Measurements from ENCODE around the gene SNX9.
"Not testable (repeated sequence)": the region's sequence is repeated elsewhere in the genome, so short reads cannot be mapped to it uniquely, and the experiment has no call there.

The SNX9 gene

DNA sequence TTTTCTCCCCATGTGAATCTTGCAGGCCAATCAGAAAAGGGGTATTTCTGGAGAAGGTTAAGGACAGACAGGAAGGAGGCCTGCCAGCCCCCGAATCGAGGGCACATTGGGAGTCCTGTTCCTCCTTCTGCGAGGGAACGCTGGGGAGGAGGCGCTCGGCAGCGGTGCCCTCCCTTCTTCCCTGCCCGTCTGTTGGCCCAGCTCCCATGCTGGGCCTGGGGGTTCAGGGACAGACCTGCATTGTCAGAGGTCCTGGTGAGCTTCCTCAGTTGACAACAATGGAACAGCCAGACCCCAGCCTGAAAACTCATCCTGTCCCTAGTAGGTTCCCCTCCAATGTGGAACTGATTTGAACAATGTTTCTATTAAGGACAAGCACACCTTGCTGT, 143.5 kb downstream of the SNX9 start:
- H3K9me3 ChIP-seq (ENCODE audit: insufficient read depth, low read length): no peaks in the 10 kb centered on the region
- H3K4me3 ChIP-seq (ENCODE audit: low read length): no peak overlapping the region
- no peaks in the 10 kb centered on the region for H4K20me1 ChIP-seq (ENCODE audit: insufficient read depth, low read length)
- no peaks in the 10 kb centered on the region for H3K79me2 ChIP-seq (ENCODE audit: low read length)
- H2AFZ ChIP-seq (ENCODE audit: low read depth, low read length): no peak overlapping the region
- H3K9ac ChIP-seq (ENCODE audit: low read length): no peak overlapping the region
- TF ChIP-seq CTCF (IDR thresholded peaks at IDR 0.05; ENCODE audit: low read depth, low read length) (no peak), EZH2phosphoT487 (IDR thresholded peaks at IDR 0.05; ENCODE audit: low read depth) (no peak)
- H3K4me1 ChIP-seq (ENCODE audit: low read length): no peaks in the 10 kb centered on the region
- no peak overlapping the region for H3K4me2 ChIP-seq (ENCODE audit: low read length)
- H3K27me3 ChIP-seq (ENCODE audit: low read depth, low read length): peaks cover 6% of the 10 kb centered on the region
- H3K27ac ChIP-seq (ENCODE audit: low read length): no peak overlapping the region
- H3K36me3 ChIP-seq (replicated peaks; ENCODE audit: low read depth, low read length): no peaks in the 10 kb centered on the region

GRCh38 chr6:157967020-157967419, 144.0 kb downstream of the SNX9 start:
- no peaks in the 10 kb centered on the region for H3K4me1 ChIP-seq (ENCODE audit: low read length)
- no peaks in the 10 kb centered on the region for H3K36me3 ChIP-seq (replicated peaks; ENCODE audit: low read depth, low read length)
- TF ChIP-seq CTCF (IDR thresholded peaks at IDR 0.05; ENCODE audit: low read depth, low read length) (no peak), EZH2phosphoT487 (IDR thresholded peaks at IDR 0.05; ENCODE audit: low read depth) (no peak)
- no peak overlapping the region for H3K4me2 ChIP-seq (ENCODE audit: low read length)
- no peak overlapping the region for H3K9ac ChIP-seq (ENCODE audit: low read length)
- no peak overlapping the region for H2AFZ ChIP-seq (ENCODE audit: low read depth, low read length)
- no peaks in the 10 kb centered on the region for H3K79me2 ChIP-seq (ENCODE audit: low read length)
- peaks cover 9% of the 10 kb centered on the region for H3K27me3 ChIP-seq (ENCODE audit: low read depth, low read length)
- H3K4me3 ChIP-seq (ENCODE audit: low read length): no peak overlapping the region
- no peaks in the 10 kb centered on the region for H3K9me3 ChIP-seq (ENCODE audit: insufficient read depth, low read length)
- H4K20me1 ChIP-seq (ENCODE audit: insufficient read depth, low read length): no peaks in the 10 kb centered on the region
- H3K27ac ChIP-seq (ENCODE audit: low read length): no peak overlapping the region

- Histone ChIP-seq H3K4me1 (ENCODE audit: low read length) (no peaks in the 10 kb centered on the region), H3K36me3 (replicated peaks; ENCODE audit: low read depth, low read length) (no peaks in the 10 kb centered on the region), H3K27ac (ENCODE audit: low read length) (no peak overlapping the region), H3K9ac (ENCODE audit: low read length) (no peak overlapping the region), H4K20me1 (ENCODE audit: insufficient read depth, low read length) (no peaks in the 10 kb centered on the region), H3K4me2 (ENCODE audit: low read length) (no peak overlapping the region), H3K4me3 (ENCODE audit: low read length) (no peak overlapping the region), H2AFZ (ENCODE audit: low read depth, low read length) (no peak overlapping the region), H3K79me2 (ENCODE audit: low read length) (no peaks in the 10 kb centered on the region), H3K9me3 (ENCODE audit: insufficient read depth, low read length) (no peaks in the 10 kb centered on the region), H3K27me3 (ENCODE audit: low read depth, low read length) (peaks cover 9% of the 10 kb centered on the region)
- TF ChIP-seq CTCF (IDR thresholded peaks at IDR 0.05; ENCODE audit: low read depth, low read length) (no peak), EZH2phosphoT487 (IDR thresholded peaks at IDR 0.05; ENCODE audit: low read depth) (no peak)
Measured at GRCh38 chr6:157967486-157967885, 144.4 kb downstream of the SNX9 start.

- H3K4me3 ChIP-seq (ENCODE audit: low read length); H3K9me3 ChIP-seq (ENCODE audit: insufficient read depth, low read length); H3K4me1 ChIP-seq (ENCODE audit: low read length); H3K27me3 ChIP-seq (ENCODE audit: low read depth, low read length); H2AFZ ChIP-seq (ENCODE audit: low read depth, low read length); H3K36me3 ChIP-seq (replicated peaks; ENCODE audit: low read depth, low read length); H3K4me2 ChIP-seq (ENCODE audit: low read length); H4K20me1 ChIP-seq (ENCODE audit: insufficient read depth, low read length); H3K79me2 ChIP-seq (ENCODE audit: low read length); H3K9ac ChIP-seq (ENCODE audit: low read length); H3K27ac ChIP-seq (ENCODE audit: low read length): not testable (repeated sequence)
Measured at GRCh38 chr6:157972177-157972576, 149.1 kb downstream of the SNX9 start.

DNA sequence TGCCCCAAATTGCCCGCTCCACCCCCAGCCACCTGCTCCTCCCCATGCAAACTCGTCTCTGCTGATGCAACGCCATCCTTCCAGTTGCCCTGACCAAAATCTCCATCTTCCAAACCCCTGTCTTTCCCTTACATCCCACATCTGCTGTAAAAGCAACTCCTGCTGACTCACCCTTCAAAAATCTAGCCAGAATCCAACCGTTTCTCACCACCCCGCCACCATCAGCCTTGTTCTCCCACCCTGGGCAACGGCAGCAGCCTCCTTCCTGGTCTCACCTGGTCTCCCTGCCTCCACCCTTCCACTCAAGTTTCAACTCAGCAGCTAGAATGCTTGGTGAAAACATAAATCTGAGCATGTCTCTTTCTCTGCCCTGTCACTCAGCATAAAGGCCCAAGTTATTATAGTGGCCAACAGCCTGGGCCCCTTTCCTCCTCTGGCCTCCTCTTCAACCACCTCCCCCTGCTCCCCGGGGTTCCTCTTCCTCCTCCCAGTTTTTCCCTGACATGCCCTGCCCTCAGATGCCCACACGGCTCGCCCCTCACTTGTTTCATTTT, 151.4 kb downstream of the SNX9 start:
- Histone ChIP-seq H3K9ac (ENCODE audit: low read length) (no peak overlapping the region), H3K79me2 (ENCODE audit: low read length) (no peaks in the 10 kb centered on the region), H2AFZ (ENCODE audit: low read depth, low read length) (no peak overlapping the region), H3K4me1 (ENCODE audit: low read length) (no peaks in the 10 kb centered on the region), H3K4me2 (ENCODE audit: low read length) (no peak overlapping the region), H3K36me3 (replicated peaks; ENCODE audit: low read depth, low read length) (no peaks in the 10 kb centered on the region), H3K4me3 (ENCODE audit: low read length) (no peak overlapping the region), H4K20me1 (ENCODE audit: insufficient read depth, low read length) (no peaks in the 10 kb centered on the region), H3K9me3 (ENCODE audit: insufficient read depth, low read length) (no peaks in the 10 kb centered on the region), H3K27me3 (ENCODE audit: low read depth, low read length) (peaks cover 9% of the 10 kb centered on the region), H3K27ac (ENCODE audit: low read length) (no peak overlapping the region)
- TF ChIP-seq CTCF (IDR thresholded peaks at IDR 0.05; ENCODE audit: low read depth, low read length) (no peak), EZH2phosphoT487 (IDR thresholded peaks at IDR 0.05; ENCODE audit: low read depth) (no peak)

Data from OCI-LY3 (cell line).